GM06990 (cell line): Measurements from ENCODE around the gene TNFRSF8.

Experiments
- DNase-seq: peaks from one replicate; pipeline ENCODE4 v3.0.0-alpha.2; 2011; ENCODE audit not compliant: insufficient read length; ENCODE audit errors: extremely low read depth
- H3K27me3 ChIP-seq: replicated peaks from 2 replicates; pipeline ENCODE4 v1.6.0; 2011; ENCODE audit warnings: low read length; ENCODE audit not compliant: control insufficient read depth, insufficient read depth
- H3K36me3 ChIP-seq: 2 replicates; pipeline ENCODE4 v1.5.1; 2011; ENCODE audit warnings: low read length; ENCODE audit not compliant: control insufficient read depth, insufficient read depth
- H3K4me3 ChIP-seq: replicated peaks from 2 replicates; pipeline ENCODE4 v1.5.1; 2011; ENCODE audit warnings: low read depth, mild to moderate bottlenecking, control low read depth, low read length
- TF ChIP-seq, protein P1 (sequence below): IDR thresholded peaks from 2 replicates; pipeline ENCODE4 v1.5.1; 2011; ENCODE audit warnings: low read length, control low read depth, mild to moderate bottlenecking, inconsistent platforms; ENCODE audit not compliant: insufficient read depth, poor library complexity, severe bottlenecking

TNFRSF8 gene

GRCh38 chr1:12051361-12051760, 11.7 kb upstream of the TNFRSF8 start:
- TF ChIP-seq, protein P1, sequence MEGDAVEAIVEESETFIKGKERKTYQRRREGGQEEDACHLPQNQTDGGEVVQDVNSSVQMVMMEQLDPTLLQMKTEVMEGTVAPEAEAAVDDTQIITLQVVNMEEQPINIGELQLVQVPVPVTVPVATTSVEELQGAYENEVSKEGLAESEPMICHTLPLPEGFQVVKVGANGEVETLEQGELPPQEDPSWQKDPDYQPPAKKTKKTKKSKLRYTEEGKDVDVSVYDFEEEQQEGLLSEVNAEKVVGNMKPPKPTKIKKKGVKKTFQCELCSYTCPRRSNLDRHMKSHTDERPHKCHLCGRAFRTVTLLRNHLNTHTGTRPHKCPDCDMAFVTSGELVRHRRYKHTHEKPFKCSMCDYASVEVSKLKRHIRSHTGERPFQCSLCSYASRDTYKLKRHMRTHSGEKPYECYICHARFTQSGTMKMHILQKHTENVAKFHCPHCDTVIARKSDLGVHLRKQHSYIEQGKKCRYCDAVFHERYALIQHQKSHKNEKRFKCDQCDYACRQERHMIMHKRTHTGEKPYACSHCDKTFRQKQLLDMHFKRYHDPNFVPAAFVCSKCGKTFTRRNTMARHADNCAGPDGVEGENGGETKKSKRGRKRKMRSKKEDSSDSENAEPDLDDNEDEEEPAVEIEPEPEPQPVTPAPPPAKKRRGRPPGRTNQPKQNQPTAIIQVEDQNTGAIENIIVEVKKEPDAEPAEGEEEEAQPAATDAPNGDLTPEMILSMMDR: no peak
- no peak for DNase-seq
- Histone ChIP-seq H3K4me3 (no peak overlapping the region), H3K36me3 (no peaks in the 10 kb centered on the region), H3K27me3 (no peaks in the 10 kb centered on the region)

DNA sequence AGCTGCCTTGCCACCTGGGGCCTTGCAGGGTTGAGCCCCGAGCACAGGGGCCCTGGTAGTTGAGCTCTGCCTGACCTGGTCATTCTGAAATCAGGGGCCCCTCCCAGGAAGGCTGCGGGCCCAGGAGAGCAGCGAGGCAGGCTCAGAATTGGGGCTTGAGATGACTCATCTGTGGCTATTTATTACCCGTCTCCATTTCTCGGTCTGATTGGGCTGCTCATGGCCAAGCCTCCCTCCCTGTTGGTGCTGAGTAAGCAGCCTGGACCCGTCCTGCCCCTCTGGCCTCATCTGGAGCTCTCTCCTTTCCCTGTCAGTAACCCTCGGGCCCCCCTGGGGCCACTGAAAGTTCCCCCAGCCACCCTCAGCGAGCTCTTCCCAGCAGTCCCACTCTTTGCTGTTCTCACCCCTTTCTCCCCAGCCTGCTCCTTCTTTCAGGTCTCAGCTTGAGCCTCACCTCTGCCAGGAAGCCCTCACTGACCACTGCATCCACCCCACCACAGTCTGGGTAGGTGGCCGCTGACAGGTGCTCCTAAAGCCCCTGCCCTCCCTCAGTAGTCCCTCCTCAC, 11.0 kb upstream of the TNFRSF8 start:
- no peaks in the 10 kb centered on the region for H3K27me3 ChIP-seq
- H3K4me3 ChIP-seq: peak overlapping the region; percentile 30
- TF ChIP-seq, protein P1: peak; percentile 20
- peak; percentile 89 for DNase-seq
- no peaks in the 10 kb centered on the region for H3K36me3 ChIP-seq

- Histone ChIP-seq H3K36me3 (no peaks in the 10 kb centered on the region), H3K4me3 (no peak overlapping the region), H3K27me3 (no peaks in the 10 kb centered on the region)
- DNase-seq: peak; percentile 61
- TF ChIP-seq, protein P1: peak; percentile 38
Measured at GRCh38 chr1:12052997-12053686, 10.0 kb upstream of the TNFRSF8 start.

GRCh38 chr1:12053752-12054548, 9.2 kb upstream of the TNFRSF8 start:
- peak; percentile 63 for DNase-seq
- no peaks in the 10 kb centered on the region for H3K36me3 ChIP-seq
- no peaks in the 10 kb centered on the region for H3K27me3 ChIP-seq
- TF ChIP-seq, protein P1: no peak
- no peak overlapping the region for H3K4me3 ChIP-seq

DNA sequence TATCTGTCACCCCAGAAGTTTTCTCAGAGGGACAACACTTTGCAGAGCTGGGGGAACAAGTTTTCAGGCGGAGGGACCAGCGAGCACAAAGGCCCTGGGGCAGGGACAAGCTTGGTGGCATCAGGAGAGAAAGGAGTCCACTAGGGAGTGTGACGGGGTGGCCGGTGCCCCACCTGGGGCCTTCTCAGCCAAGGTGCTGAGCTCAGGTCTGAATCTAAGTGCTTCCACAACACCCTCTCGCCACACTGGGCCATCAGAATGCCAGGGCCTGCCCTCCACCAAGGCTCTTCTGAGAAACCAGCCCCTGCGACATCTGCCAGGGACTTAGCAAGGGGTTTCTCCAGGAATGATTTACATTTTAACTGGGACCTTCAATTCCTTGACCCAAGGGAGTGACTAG, 7.8 kb upstream of the TNFRSF8 start:
- Histone ChIP-seq H3K36me3 (no peaks in the 10 kb centered on the region), H3K4me3 (no peak overlapping the region), H3K27me3 (no peaks in the 10 kb centered on the region)
- TF ChIP-seq, protein P1: no peak
- no peak for DNase-seq
